OCI-LY1 (cell line): ENCODE data around the gene C9orf72.
"Not testable (repeated sequence)": the region's sequence is repeated elsewhere in the genome, so short reads cannot be mapped to it uniquely, and the experiment has no call there.

Experiments
- H2AFZ ChIP-seq: fragments of 200-600 bp; sonication (generic), shearing (Covaris generic); 2 replicates; pipeline ENCODE4 v1.6.0; 2014; ENCODE audit warnings: antibody characterized with exemption, mild to moderate bottlenecking, low read length
- H3F3A ChIP-seq: fragments of 200-600 bp; sonication (generic), shearing (Covaris generic); 2 replicates; pipeline ENCODE4 v1.6.0; 2014; ENCODE audit warnings: mild to moderate bottlenecking, antibody characterized with exemption, low read length, moderate library complexity; ENCODE audit not compliant: insufficient read depth
- H3K27ac ChIP-seq: fragments of 200-600 bp; sonication (generic); 2 replicates; pipeline ENCODE4 v1.5.1; 2014; ENCODE audit warnings: low read length, mixed run types, mild to moderate bottlenecking, low read depth; ENCODE audit not compliant: poor library complexity, severe bottlenecking
- H3K27me3 ChIP-seq: fragments of 200-600 bp; sonication (generic); 2 replicates; pipeline ENCODE4 v1.6.0; 2014; ENCODE audit warnings: antibody characterized with exemption, mild to moderate bottlenecking, low read length, moderate library complexity; ENCODE audit not compliant: insufficient read depth
- H3K36me3 ChIP-seq: fragments of 200-600 bp; sonication (generic); 2 replicates; pipeline ENCODE4 v1.6.1; 2014; ENCODE audit warnings: mild to moderate bottlenecking, antibody characterized with exemption, low read length, moderate library complexity, mixed read lengths; ENCODE audit not compliant: insufficient read depth
- H3K4me1 ChIP-seq: fragments of 200-600 bp; sonication (generic); 2 replicates; pipeline ENCODE4 v1.5.1; 2014; ENCODE audit warnings: mild to moderate bottlenecking, low read length, moderate library complexity; ENCODE audit not compliant: insufficient read depth, severe bottlenecking
- H3K4me2 ChIP-seq: fragments of 200-600 bp; sonication (generic), shearing (Covaris generic); 2 replicates; pipeline ENCODE4 v1.6.1; 2014; ENCODE audit warnings: low read length
- H3K4me3 ChIP-seq: fragments of 200-600 bp; sonication (generic); 2 replicates; pipeline ENCODE4 v1.5.1; 2014; ENCODE audit warnings: low read length, low read depth, mild to moderate bottlenecking, mixed read lengths; ENCODE audit not compliant: poor library complexity, severe bottlenecking
- H3K79me2 ChIP-seq: fragments of 200-600 bp; shearing (Covaris generic); 2 replicates; pipeline ENCODE4 v1.6.1; 2016; ENCODE audit warnings: mixed run types, low read length, mixed read lengths; ENCODE audit not compliant: insufficient read depth
- H3K9ac ChIP-seq: fragments of 200-600 bp; sonication (generic), shearing (Covaris generic); 2 replicates; pipeline ENCODE4 v1.6.1; 2014; ENCODE audit warnings: mild to moderate bottlenecking, low read length, mixed read lengths
- H3K9me2 ChIP-seq: fragments of 200-600 bp; sonication (generic), shearing (Covaris generic); 2 replicates; pipeline ENCODE4 v1.6.1; 2014; ENCODE audit warnings: low read depth, mild to moderate bottlenecking, low read length, mixed read lengths
- H3K9me3 ChIP-seq: fragments of 200-600 bp; shearing (Covaris generic); 2 replicates; pipeline ENCODE4 v1.6.1; 2014; ENCODE audit warnings: low read length, mixed read lengths
- H4K20me1 ChIP-seq: fragments of 200-600 bp; sonication (generic), shearing (Covaris generic); 2 replicates; pipeline ENCODE4 v1.6.0; 2016; ENCODE audit warnings: mild to moderate bottlenecking, low read length; ENCODE audit not compliant: insufficient read depth
- EZH2 ChIP-seq: fragments of 200-600 bp; sonication (generic), shearing (Covaris generic); IDR thresholded peaks from 2 replicates; pipeline ENCODE4 v1.8.0; 2017; ENCODE audit warnings: borderline replicate concordance, mixed run types, mild to moderate bottlenecking, antibody characterized with exemption, low read length, moderate library complexity, mixed read lengths
- TF ChIP-seq, protein P1 (sequence below): fragments of 200-600 bp; sonication (generic), shearing (Covaris generic); IDR thresholded peaks from 2 replicates; pipeline ENCODE4 v1.5.1; 2017; ENCODE audit warnings: mild to moderate bottlenecking, antibody characterized with exemption, low read length, moderate library complexity, mixed read lengths

The C9orf72 gene

DNA sequence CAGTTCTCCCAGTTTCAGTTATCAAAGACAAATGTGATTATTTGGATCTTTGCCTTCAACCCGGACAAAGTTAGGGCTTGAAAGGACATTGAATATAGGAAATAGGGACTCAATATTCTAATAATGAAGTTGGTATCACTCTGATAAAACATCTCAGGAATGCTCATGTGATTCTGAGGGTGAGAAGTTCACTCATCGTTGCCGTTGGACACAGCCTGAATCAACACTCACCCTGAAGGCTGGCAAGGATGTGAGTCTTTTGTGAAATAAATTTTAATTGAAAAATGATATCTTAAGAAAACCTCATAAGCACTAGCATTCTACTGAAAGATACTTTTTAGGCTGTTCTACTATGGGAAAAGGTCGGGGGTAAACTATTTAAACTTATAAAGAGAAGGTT lies 44.8 kb upstream of the C9orf72 start:
- Histone ChIP-seq H3K4me2 (no peak overlapping the region), H3K27me3 (no peaks in the 10 kb centered on the region), H3K9me2 (no peaks in the 10 kb centered on the region), H2AFZ (no peak overlapping the region), H3K9me3 (no peaks in the 10 kb centered on the region), H3K4me1 (no peaks in the 10 kb centered on the region), H3K27ac (no peak overlapping the region), H3K4me3 (no peak overlapping the region), H4K20me1 (no peaks in the 10 kb centered on the region), H3K36me3 (no peaks in the 10 kb centered on the region), H3K9ac (no peak overlapping the region), H3K79me2 (no peaks in the 10 kb centered on the region), H3F3A (no peaks in the 10 kb centered on the region)
- TF ChIP-seq, protein P1, sequence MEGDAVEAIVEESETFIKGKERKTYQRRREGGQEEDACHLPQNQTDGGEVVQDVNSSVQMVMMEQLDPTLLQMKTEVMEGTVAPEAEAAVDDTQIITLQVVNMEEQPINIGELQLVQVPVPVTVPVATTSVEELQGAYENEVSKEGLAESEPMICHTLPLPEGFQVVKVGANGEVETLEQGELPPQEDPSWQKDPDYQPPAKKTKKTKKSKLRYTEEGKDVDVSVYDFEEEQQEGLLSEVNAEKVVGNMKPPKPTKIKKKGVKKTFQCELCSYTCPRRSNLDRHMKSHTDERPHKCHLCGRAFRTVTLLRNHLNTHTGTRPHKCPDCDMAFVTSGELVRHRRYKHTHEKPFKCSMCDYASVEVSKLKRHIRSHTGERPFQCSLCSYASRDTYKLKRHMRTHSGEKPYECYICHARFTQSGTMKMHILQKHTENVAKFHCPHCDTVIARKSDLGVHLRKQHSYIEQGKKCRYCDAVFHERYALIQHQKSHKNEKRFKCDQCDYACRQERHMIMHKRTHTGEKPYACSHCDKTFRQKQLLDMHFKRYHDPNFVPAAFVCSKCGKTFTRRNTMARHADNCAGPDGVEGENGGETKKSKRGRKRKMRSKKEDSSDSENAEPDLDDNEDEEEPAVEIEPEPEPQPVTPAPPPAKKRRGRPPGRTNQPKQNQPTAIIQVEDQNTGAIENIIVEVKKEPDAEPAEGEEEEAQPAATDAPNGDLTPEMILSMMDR, result no peak
- TF ChIP-seq EZH2, result no peak

DNA sequence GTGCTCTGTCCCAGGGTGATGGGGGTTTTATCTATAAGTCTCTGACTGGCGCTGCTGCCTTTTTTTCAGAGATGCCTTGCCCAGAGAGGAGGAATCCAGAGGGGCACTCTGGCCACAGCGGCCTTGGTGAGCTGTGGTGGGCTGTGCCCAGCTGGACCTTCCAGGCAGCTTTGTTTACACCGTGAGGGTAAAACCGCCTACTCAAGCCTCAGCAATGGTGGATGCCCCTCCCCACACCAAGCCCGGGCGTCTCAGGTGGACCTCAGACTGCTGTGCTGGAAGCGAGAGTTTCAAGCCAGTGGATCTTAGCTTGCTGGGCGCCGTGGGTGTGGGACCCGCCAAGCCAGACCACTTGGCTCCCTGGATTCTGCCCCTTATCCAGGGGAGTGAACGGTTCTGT lies 41.3 kb upstream of the C9orf72 start:
- no peak for TF ChIP-seq EZH2
- TF ChIP-seq, protein P1, result no peak
- no peak overlapping the region for H3K4me3 ChIP-seq
- H4K20me1 ChIP-seq, result no peaks in the 10 kb centered on the region
- no peaks in the 10 kb centered on the region for H3K36me3 ChIP-seq
- no peaks in the 10 kb centered on the region for H3K27me3 ChIP-seq
- H3K79me2 ChIP-seq, result no peaks in the 10 kb centered on the region
- H3K27ac ChIP-seq, result no peak overlapping the region
- H2AFZ ChIP-seq, result no peak overlapping the region
- no peaks in the 10 kb centered on the region for H3K4me1 ChIP-seq
- no peak overlapping the region for H3K4me2 ChIP-seq
- H3K9me3 ChIP-seq, result no peaks in the 10 kb centered on the region
- H3K9ac ChIP-seq, result no peak overlapping the region
- H3K9me2 ChIP-seq, result no peaks in the 10 kb centered on the region
- no peaks in the 10 kb centered on the region for H3F3A ChIP-seq

DNA sequence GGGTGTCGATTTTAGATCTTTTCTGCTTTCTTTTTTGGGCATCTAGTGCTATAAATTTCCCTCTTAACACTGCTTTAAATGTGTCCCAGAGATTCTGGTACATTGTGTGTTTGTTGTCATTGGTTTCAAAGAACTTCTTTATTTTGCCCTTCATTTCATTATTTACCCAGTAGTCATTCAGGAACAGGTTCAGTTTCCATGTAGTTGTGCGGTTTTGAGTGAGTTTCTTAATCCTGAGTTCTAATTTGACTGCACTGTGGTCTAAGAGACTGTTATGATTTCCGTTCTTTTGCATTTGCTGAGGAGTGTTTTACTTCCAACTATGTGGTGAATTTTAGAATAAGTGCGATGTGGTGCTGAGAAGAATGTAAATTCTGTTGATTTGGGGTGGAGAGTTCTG lies 38.8 kb upstream of the C9orf72 start:
- not testable (repeated sequence) for H3K4me3 ChIP-seq, H3K79me2 ChIP-seq, H3K4me2 ChIP-seq, H2AFZ ChIP-seq, H3K27ac ChIP-seq, H4K20me1 ChIP-seq, H3K9ac ChIP-seq, H3K9me3 ChIP-seq, H3F3A ChIP-seq, H3K4me1 ChIP-seq, H3K36me3 ChIP-seq, H3K27me3 ChIP-seq, H3K9me2 ChIP-seq

DNA sequence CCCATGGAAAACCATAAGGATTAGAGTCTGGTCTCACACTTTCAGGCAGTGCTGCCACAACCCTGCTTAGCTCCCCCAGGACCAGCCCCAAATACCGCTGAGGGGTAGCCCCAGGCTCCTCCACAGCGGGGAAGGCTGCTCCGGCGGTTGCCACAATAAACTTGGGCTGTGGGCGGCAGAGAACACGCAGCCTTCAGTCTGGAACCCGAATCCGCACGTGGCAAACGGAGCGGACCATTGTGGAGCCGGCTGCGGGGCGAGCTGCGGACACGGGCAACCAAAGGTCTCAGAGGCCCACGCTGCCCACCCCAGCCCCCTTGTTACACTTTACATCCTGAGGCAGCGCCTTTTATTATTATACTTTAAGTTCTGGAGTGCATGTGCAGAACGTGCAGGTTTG lies 37.3 kb upstream of the C9orf72 start:
- no peak overlapping the region for H3K9ac ChIP-seq
- H2AFZ ChIP-seq, result no peak overlapping the region
- H3K79me2 ChIP-seq, result no peaks in the 10 kb centered on the region
- H3F3A ChIP-seq, result no peaks in the 10 kb centered on the region
- H3K36me3 ChIP-seq, result no peaks in the 10 kb centered on the region
- H3K9me2 ChIP-seq, result no peaks in the 10 kb centered on the region
- H3K9me3 ChIP-seq, result no peaks in the 10 kb centered on the region
- no peak overlapping the region for H3K27ac ChIP-seq
- no peaks in the 10 kb centered on the region for H4K20me1 ChIP-seq
- H3K27me3 ChIP-seq, result no peaks in the 10 kb centered on the region
- H3K4me1 ChIP-seq, result no peaks in the 10 kb centered on the region
- no peak overlapping the region for H3K4me2 ChIP-seq
- TF ChIP-seq, protein P1, result no peak
- TF ChIP-seq EZH2, result no peak
- H3K4me3 ChIP-seq, result no peak overlapping the region
